K562 (cell line): Measurements from ENCODE around the gene PSMB8. TPM values are rescaled to one million over a fixed set of nuclear protein-coding genes. Genes with fewer than 3 reads are reported as not detected.

Experiments
- ATAC-seq: fragments of 200-7000 bp; cut with Tn5 transposase; 3 replicates; pipeline ENCODE4 v1.9.1; 2020; ENCODE audit warnings: moderate library complexity
- BruUV-seq: library from RNA; stranded (reverse); fragments of 400-500 nt; replicated peaks from 2 replicates; lab custom pipeline; 2021; lab: Mats Ljungman, UMichigan
- CTCF ChIA-PET: fragments of 300-600 bp; formaldehyde crosslinking; extraction: SDS; loops from one replicate; lab custom pipeline; 2021; ENCODE audit warnings: low intra/inter-chr PET ratio; lab: Yijun Ruan, JAX
- POLR2A ChIA-PET: fragments of 300-600, 350-650 bp; sonication (Branson Sonifier 250); formaldehyde crosslinking; extraction: SDS; loops from one replicate; lab custom pipeline; 2021; ENCODE audit warnings: antibody characterized with exemption, inconsistent platforms; lab: Yijun Ruan, JAX
- DNase-seq, 4 experiments: peaks; one replicate each; pipeline versions ENCODE4 v3.0.0 to v3.0.0-alpha.2; 2011 to 2018; ENCODE audit warnings: low spot score in 3 of 4, mixed read lengths in 3 of 4; ENCODE audit errors: extremely low read depth in 1 of 4
- FAIRE-seq: peaks from 2 replicates; lab custom pipeline; 2011; peaks lifted over from hg19 to GRCh38; lab: Jason Lieb, UNC
- H2AFZ ChIP-seq: 2 replicates; pipeline ENCODE4 v1.6.0; 2011; ENCODE audit warnings: low read depth, low read length, control low read depth, inconsistent platforms
- H3K27ac ChIP-seq: fragments of 200-600 bp; 3 replicates; pipeline ENCODE4 v1.8.0; 2011; ENCODE audit warnings: low read depth, mild to moderate bottlenecking, control low read depth, inconsistent platforms, low read length, moderate library complexity, mixed read lengths; ENCODE audit errors: extremely low read depth
- H3K27me3 ChIP-seq, 2 experiments: fragments of 300-600 bp in 1 of 2; 2 replicates in 1 of 2; 3 replicates in 1 of 2; pipeline versions ENCODE4 v1.6.0 to v1.8.0; 2011; ENCODE audit warnings: inconsistent platforms in 2 of 2, low read length in 2 of 2, mild to moderate bottlenecking in 1 of 2, mixed read lengths in 1 of 2, moderate library complexity in 1 of 2; ENCODE audit not compliant: control insufficient read depth in 2 of 2, insufficient read depth in 2 of 2
- H3K36me3 ChIP-seq: fragments of 300-600 bp; 3 replicates; pipeline ENCODE4 v1.8.0; 2011; ENCODE audit warnings: mild to moderate bottlenecking, low read length, inconsistent platforms; ENCODE audit not compliant: control insufficient read depth, insufficient read depth
- H3K4me1 ChIP-seq, 2 experiments: fragments of 200-600 bp in 1 of 2; replicated peaks in 1 of 2; 2 replicates in 1 of 2; 3 replicates in 1 of 2; pipeline versions ENCODE4 v1.5.1 to v1.8.0; 2011; ENCODE audit warnings: inconsistent platforms in 2 of 2, low read length in 2 of 2, mild to moderate bottlenecking in 1 of 2, mixed read lengths in 1 of 2, moderate library complexity in 1 of 2; ENCODE audit not compliant: control insufficient read depth in 2 of 2, insufficient read depth in 2 of 2
- H3K4me2 ChIP-seq: 2 replicates; pipeline ENCODE4 v1.6.1; 2011; ENCODE audit warnings: low read length, control low read depth, inconsistent platforms, mixed read lengths; ENCODE audit not compliant: insufficient read depth
- H3K4me3 ChIP-seq: fragments of 200-600 bp; sonication (generic), shearing (Covaris generic); 2 replicates; pipeline ENCODE4 v1.5.1; 2016; ENCODE audit warnings: control low read depth, inconsistent platforms
- H3K79me2 ChIP-seq: fragments of 200-600 bp; 3 replicates; pipeline ENCODE4 v1.8.0; 2011; ENCODE audit warnings: low read length, inconsistent platforms; ENCODE audit not compliant: control insufficient read depth, insufficient read depth
- H3K9ac ChIP-seq, 2 experiments: 2 replicates each; pipeline versions ENCODE4 v1.6.0 to v1.6.1; 2011; ENCODE audit warnings: low read depth in 2 of 2, low read length in 2 of 2, control low read depth in 1 of 2, inconsistent platforms in 1 of 2, mild to moderate bottlenecking in 1 of 2, mixed read lengths in 1 of 2; ENCODE audit not compliant: insufficient read depth in 1 of 2
- H3K9me1 ChIP-seq: one replicate; pipeline ENCODE4 v1.6.0; 2011; ENCODE audit warnings: inconsistent platforms, mild to moderate bottlenecking, low read length, moderate library complexity; ENCODE audit not compliant: control insufficient read depth, insufficient read depth
- H3K9me3 ChIP-seq: replicated peaks from 2 replicates; pipeline ENCODE4 v1.5.1; 2011; ENCODE audit warnings: low read depth, low read length, inconsistent platforms; ENCODE audit not compliant: control insufficient read depth, insufficient read depth
- H4K20me1 ChIP-seq: replicated peaks from 2 replicates; pipeline ENCODE4 v1.6.1; 2011; ENCODE audit warnings: low read length, inconsistent platforms, mixed read lengths; ENCODE audit not compliant: control insufficient read depth, insufficient read depth
- C11orf30 ChIP-seq: fragments of 450-650 bp; IDR thresholded peaks from 2 replicates; pipeline ENCODE4 v1.6.1; 2016; ENCODE audit warnings: low read depth, mild to moderate bottlenecking
- CGGBP1 ChIP-seq: fragments of 250-450 bp; sonication (Bioruptor Pico); IDR thresholded peaks from 2 replicates; pipeline ENCODE4 v1.9.0; 2021; ENCODE audit warnings: mild to moderate bottlenecking
- GTF2F1 ChIP-seq: IDR thresholded peaks from 2 replicates; pipeline ENCODE4 v1.6.1; 2011; ENCODE audit warnings: low read depth, low read length, improper control_type of control experiment
- NUFIP1 ChIP-seq: fragments of 450-650 bp; IDR thresholded peaks from 2 replicates; pipeline ENCODE4 v1.6.1; 2018; ENCODE audit not compliant: partially characterized antibody
- PRMT5 ChIP-seq: sonication (generic); formaldehyde crosslinking; IDR thresholded peaks from 2 replicates; pipeline ENCODE4 v1.5.0; 2020; ENCODE audit warnings: missing genetic modification reagents
- TCFL5 ChIP-seq: fragments of 250-450 bp; sonication (Bioruptor Pico); conservative IDR thresholded peaks from 2 replicates; pipeline ENCODE4 v1.6.1; 2021; ENCODE audit warnings: mild to moderate bottlenecking, moderate library complexity, matching md5 sums
- THRAP3 ChIP-seq: fragments of 450-650 bp; IDR thresholded peaks from 2 replicates; pipeline ENCODE4 v1.6.1; 2016; ENCODE audit warnings: mild to moderate bottlenecking, inconsistent platforms, borderline replicate concordance
- TOE1 ChIP-seq, 2 experiments: fragments of 450-650 bp in 1 of 2; sonication (generic) in 1 of 2; formaldehyde crosslinking in 1 of 2; IDR thresholded peaks; 2 replicates each; pipeline versions ENCODE4 v1.7.1 to v1.8.0; 2016 to 2022; ENCODE audit warnings: borderline replicate concordance in 2 of 2, mild to moderate bottlenecking in 2 of 2, antibody characterized with exemption in 1 of 2, inconsistent platforms in 1 of 2, low read depth in 1 of 2, missing genetic modification reagents in 1 of 2, moderate library complexity in 1 of 2
- ZFP1 ChIP-seq: fragments of 450-650 bp; formaldehyde crosslinking; IDR thresholded peaks from 2 replicates; pipeline ENCODE4 v1.4.0; 2020; ENCODE audit warnings: mild to moderate bottlenecking, mixed read lengths
- ZHX1 ChIP-seq: fragments of 150-350 bp; conservative IDR thresholded peaks from 2 replicates; pipeline ENCODE4 v1.6.1; 2014; ENCODE audit warnings: low read length
- ZNF143 ChIP-seq: sonication (generic); formaldehyde crosslinking; IDR thresholded peaks from 2 replicates; pipeline ENCODE4 v1.9.0; 2022; ENCODE audit warnings: mild to moderate bottlenecking, missing genetic modification reagents
- ZNF217 ChIP-seq: sonication (generic); formaldehyde crosslinking; IDR thresholded peaks from 2 replicates; pipeline ENCODE4 v1.8.0; 2022; ENCODE audit warnings: mild to moderate bottlenecking, missing genetic modification reagents
- WGBS: fragments of 100-300 bp; shearing (Covaris generic); methylation state at CpG from one replicate; pipeline ENCODE4 v1.1.6; 2016; ENCODE audit warnings: low coverage, mixed read lengths; ENCODE audit not compliant: insufficient coverage; ENCODE audit errors: missing lambda C conversion rate; 5-methylcytosine and 5-hydroxymethylcytosine counted together
- in situ Hi-C: fragments of 300-500 bp; cut with MboI; formaldehyde crosslinking; loops from 4 replicates; pipeline ENCODE4 v1.15.0; 2018; ENCODE audit warnings: inconsistent platforms, mixed read lengths
- intact Hi-C: fragments of 100-400 bp; cut with micrococcal nuclease; formaldehyde crosslinking; loops from 2 replicates; pipeline ENCODE4 v1.14.2; 2022
- polyA plus RNA-seq, 8 experiments: library from polyadenylated mRNA; depleted of rRNA in 4 of 8; stranded (reverse) in 5 of 8; unstranded in 3 of 8; fragments of >200 nt; fragmentation: Nextera tagmentation in 2 of 8; fragmentation: Illumina TruSeq in 1 of 8; extraction: Ambion mirVana in 2 of 8; extraction: Trizol in 1 of 8; gene quantifications; 2 replicates each; pipeline versions ENCODE4 v1.2.1 to v1.2.3, GENCODE V29; 2011 to 2014; ENCODE audit warnings: inconsistent platforms in 1 of 8, missing spikeins in 1 of 8
- total RNA-seq, 7 experiments: library from RNA; depleted of rRNA in 6 of 7; stranded (reverse); fragments of >200 nt in 6 of 7; fragmentation: Illumina TruSeq in 2 of 7; extraction: Trizol in 2 of 7; gene quantifications; 2 replicates each; pipeline versions ENCODE4 v1.2.1 to v1.2.3, GENCODE V29; 2011 to 2021; ENCODE audit warnings: low replicate concordance in 1 of 7

Gene PSMB8
- total and polyA plus RNA-seq, 9 of the 15 experiments (the other 6 are each of a cell fraction or from before 2014, with no cell fraction given): 0.71 to 4.0 (median 2.4) TPM

- H4K20me1 ChIP-seq: no peaks in the 10 kb centered on the region; the same call in 1 of the 2 replicates
- TF ChIP-seq ZFP1 (CRISPR knock-in tag) (no peak), TCFL5 (CRISPR knock-in tag) (no peak), THRAP3 (no peak)
- TF ChIP-seq, all 486 proteins: peak for 0
- DNase-seq (no peak), FAIRE-seq (no peak), ATAC-seq (no peak)
- no peak overlapping the region for H3K4me2 ChIP-seq
- H3K9me1 ChIP-seq: peaks cover 3% of the 10 kb centered on the region
- H3K9ac ChIP-seq: no peak overlapping the region
- H2AFZ ChIP-seq: no peak overlapping the region
- no TSS peak for BruUV-seq
- H3K27ac ChIP-seq: no peak overlapping the region
- H3K27me3 ChIP-seq: peaks cover 18 to 60% of the 10 kb centered on the region in 2 experiments
- ChIA-PET CTCF (no interaction called here), POLR2A (interaction anchor here (0.8 to 1.7 kb wide), 2 partner anchors 121 to 133 kb away, joined by 3 to 5 read pairs; no protein-coding TSS in a partner anchor)
- no peaks in the 10 kb centered on the region for H3K79me2 ChIP-seq
- 19% methylated on average over 4 of the region's 4 CpGs for WGBS
- no peak overlapping the region for H3K4me3 ChIP-seq
- in situ Hi-C loops: no loop called here
- intact Hi-C loops: no loop called here
- no peaks in the 10 kb centered on the region for H3K36me3 ChIP-seq
- H3K9me3 ChIP-seq: no peaks in the 10 kb centered on the region
- H3K4me1 ChIP-seq: peaks cover 12 to 19% of the 10 kb centered on the region in 2 experiments; a peak in 3 of 5 replicates
Measured at GRCh38 chr6:32851025-32851424, 7.2 kb upstream of the PSMB8 start.

GRCh38 chr6:32849126-32849525 lies 5.3 kb upstream of the PSMB8 start:
- H3K79me2 ChIP-seq: no peaks in the 10 kb centered on the region
- in situ Hi-C loops: no loop called here
- H3K9me3 ChIP-seq: no peaks in the 10 kb centered on the region
- intact Hi-C loops: no loop called here
- ChIA-PET CTCF (no interaction called here), POLR2A (interaction anchor here (0.6 kb wide), 2 partner anchors 85 to 622 kb away, joined by 3 to 6 read pairs; no protein-coding TSS in a partner anchor)
- H3K27ac ChIP-seq: no peak overlapping the region
- DNase-seq: no peak
- no peak overlapping the region for H2AFZ ChIP-seq
- H3K4me3 ChIP-seq: no peak overlapping the region
- H3K9me1 ChIP-seq: peaks cover 3% of the 10 kb centered on the region
- H4K20me1 ChIP-seq: no peaks in the 10 kb centered on the region; the same call in 1 of the 2 replicates
- no TSS peak for BruUV-seq
- H3K4me1 ChIP-seq: peaks cover 6 to 25% of the 10 kb centered on the region in 2 experiments; a peak in 3 of 5 replicates
- no peak for ATAC-seq
- H3K9ac ChIP-seq: no peak overlapping the region
- H3K36me3 ChIP-seq: no peaks in the 10 kb centered on the region
- FAIRE-seq: no peak
- H3K4me2 ChIP-seq: no peak overlapping the region
- 39% methylated on average over 6 of the region's 6 CpGs for WGBS
- H3K27me3 ChIP-seq: peaks cover 12 to 57% of the 10 kb centered on the region in 2 experiments; a peak in 4 of 5 replicates
- TF ChIP-seq C11orf30: no peak
- no peak for TF ChIP-seq GTF2F1
- no peak for TF ChIP-seq CGGBP1 (CRISPR knock-in tag)
- TF ChIP-seq NUFIP1: no peak
- no peak for TF ChIP-seq PRMT5 (CRISPR knock-in tag)
- TF ChIP-seq TOE1 (IDR thresholded peaks at IDR 0.05; ENCODE audit: borderline replicate concordance): no peak
- no peak for TF ChIP-seq TOE1 (CRISPR knock-in tag; IDR thresholded peaks at IDR 0.05; ENCODE audit: borderline replicate concordance, low read depth)
- TF ChIP-seq ZHX1: no peak
- no peak for TF ChIP-seq ZNF143 (CRISPR knock-in tag)
- no peak for TF ChIP-seq ZNF217 (CRISPR knock-in tag)
